ENCODE results near the gene GCH1.
"Not testable (repeated sequence)": the region's sequence is repeated elsewhere in the genome, so short reads cannot be mapped to it uniquely, and the experiment has no call there.

The GCH1 gene

DNA sequence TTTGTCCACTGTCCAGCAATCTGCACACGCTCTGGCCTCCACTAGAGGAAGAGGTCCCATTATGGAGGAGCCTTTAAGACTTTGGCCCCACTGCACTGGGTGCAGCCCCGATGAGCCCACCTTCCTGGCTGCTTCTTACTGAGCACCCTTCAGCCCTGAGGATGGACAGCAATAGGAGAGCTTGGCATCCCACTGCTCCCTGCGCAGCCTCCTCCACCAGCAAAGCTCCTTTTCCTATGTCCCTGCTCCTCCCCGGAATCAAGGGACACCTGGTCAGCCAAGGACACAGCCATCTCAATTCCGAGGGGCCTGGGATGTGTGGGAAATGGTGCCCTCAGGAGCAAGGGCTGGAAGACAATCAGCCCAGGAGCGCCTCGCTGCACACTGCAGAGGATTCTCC is 94.7 kb downstream of the GCH1 start:
- TF ChIP-seq JUND (IDR thresholded peaks at IDR 0.05; ENCODE audit: low read depth), result no peak
- in situ Hi-C loops (cut with HindIII; ENCODE audit: low pct_unique_long_range_greater_than_20kb, low sequenced_read_pairs), result no loop called here
- DNase-seq (ENCODE audit: low read depth in 1 of 2, low spot score in 1 of 2), result no peak

DNA sequence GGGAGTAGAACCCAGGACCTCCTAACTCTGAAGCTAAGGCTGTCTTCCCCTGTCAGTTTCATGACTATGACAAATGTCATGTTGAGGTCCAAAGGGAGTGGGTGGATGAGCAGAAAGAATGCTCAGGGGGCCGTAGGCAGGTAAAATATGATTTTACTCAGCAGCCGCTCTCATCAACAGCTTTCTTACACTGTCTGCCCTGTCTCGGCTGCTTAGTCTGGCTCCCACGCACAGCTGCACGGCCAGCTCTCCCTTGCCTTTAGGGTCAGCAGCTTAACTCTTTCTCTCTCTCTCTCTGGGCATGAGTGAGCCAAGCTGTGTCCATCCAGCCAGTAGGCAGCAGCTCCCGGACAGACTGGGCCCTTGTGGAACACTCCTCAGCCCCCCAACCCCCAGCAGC is 95.2 kb downstream of the GCH1 start:
- DNase-seq (ENCODE audit: low read depth in 1 of 2, low spot score in 1 of 2), result no peak
- in situ Hi-C loops (cut with HindIII; ENCODE audit: low pct_unique_long_range_greater_than_20kb, low sequenced_read_pairs), result no loop called here
- no peak for TF ChIP-seq JUND (IDR thresholded peaks at IDR 0.05; ENCODE audit: low read depth)

DNA sequence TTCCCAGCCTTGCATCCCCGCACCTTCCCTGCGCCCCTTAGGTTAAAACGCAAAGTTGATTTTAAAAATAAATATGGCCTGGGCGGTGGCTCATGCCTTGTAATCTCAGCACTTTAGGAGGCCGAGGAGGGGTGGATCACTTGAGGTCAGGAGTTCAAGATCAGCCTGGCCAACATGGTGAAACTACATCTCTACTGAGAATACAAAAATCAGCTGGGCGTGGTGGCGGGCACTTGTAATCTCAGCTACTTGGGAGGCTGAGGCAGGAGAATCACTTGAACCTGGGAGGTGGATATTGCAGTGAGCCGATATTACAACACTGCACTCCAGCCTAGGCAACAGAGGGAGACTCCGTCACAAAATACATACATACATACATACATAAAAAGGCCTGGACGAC is 96.0 kb downstream of the GCH1 start:
- DNase-seq (ENCODE audit: low read depth in 1 of 2, low spot score in 1 of 2), result no peak
- in situ Hi-C loops (cut with HindIII; ENCODE audit: low pct_unique_long_range_greater_than_20kb, low sequenced_read_pairs), result no loop called here
- no peak for TF ChIP-seq JUND (IDR thresholded peaks at IDR 0.05; ENCODE audit: low read depth)

DNA sequence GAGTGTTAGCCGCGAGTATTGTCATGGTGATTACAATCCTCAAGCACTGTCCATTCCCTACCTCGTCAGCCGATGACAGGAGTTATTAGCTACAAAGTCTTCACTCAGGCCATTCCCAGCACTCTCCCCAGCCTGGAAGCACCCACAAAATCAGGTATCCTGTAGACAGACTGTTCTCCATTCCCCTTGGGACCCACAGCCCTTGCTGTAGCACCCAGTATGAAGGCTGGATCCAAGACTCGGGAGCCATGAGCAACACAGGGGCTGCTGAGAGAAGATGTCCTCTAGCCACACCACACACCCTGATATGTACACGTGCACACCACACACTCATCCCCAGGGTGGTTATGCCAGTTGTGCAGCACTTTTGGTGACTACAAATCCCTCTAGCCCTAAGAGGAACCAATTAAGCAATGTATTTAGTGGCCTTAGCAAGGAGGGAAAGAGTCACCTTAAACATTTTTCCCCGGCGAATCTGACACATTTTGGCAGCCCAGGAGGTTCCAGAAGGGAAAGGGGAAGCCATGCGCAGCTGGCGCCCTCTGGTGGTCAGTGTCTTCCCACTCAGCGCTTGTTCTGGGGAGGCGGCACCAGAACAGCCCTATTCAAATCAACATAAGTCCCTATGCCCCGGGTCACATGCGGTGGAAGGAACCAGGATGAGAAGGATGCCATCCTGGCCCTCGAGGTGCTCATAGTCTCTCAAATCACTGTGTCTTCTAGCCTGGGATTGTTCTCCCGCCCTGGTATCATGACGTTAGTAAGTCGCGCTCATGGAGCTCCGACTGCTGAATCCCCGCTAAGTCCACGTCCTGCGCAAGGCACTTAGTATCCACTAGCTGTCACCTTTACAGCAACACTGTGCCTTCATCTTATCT is 96.9 kb downstream of the GCH1 start:
- TF ChIP-seq JUND (IDR thresholded peaks at IDR 0.05; ENCODE audit: low read depth), result no peak
- peak; percentile 76 to 90 for DNase-seq (ENCODE audit: low read depth in 1 of 2, low spot score in 1 of 2)
- in situ Hi-C loops (cut with HindIII; ENCODE audit: low pct_unique_long_range_greater_than_20kb, low sequenced_read_pairs), result no loop called here

DNA sequence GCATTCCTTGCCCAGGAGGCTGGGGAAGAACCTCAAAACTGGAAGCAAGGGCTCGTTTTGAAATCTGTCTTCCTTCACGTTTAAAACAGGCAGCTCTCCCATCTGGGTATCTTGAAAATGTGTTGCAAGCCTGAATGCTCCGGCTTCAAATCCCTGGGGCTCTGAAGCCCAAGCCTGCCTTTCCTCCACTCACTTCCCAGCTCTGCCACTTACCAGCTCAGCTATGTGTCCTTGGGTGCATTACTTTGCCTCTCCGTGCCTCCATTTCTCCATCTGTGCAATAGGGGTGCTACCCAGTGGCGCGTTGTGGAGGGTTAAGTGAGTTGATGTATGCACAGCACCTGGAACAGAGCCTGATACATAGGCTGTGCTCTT is 97.6 kb downstream of the GCH1 start:
- in situ Hi-C loops (cut with HindIII; ENCODE audit: low pct_unique_long_range_greater_than_20kb, low sequenced_read_pairs), result no loop called here
- DNase-seq (ENCODE audit: low read depth in 1 of 2, low spot score in 1 of 2), result no peak
- no peak for TF ChIP-seq JUND (IDR thresholded peaks at IDR 0.05; ENCODE audit: low read depth)

DNA sequence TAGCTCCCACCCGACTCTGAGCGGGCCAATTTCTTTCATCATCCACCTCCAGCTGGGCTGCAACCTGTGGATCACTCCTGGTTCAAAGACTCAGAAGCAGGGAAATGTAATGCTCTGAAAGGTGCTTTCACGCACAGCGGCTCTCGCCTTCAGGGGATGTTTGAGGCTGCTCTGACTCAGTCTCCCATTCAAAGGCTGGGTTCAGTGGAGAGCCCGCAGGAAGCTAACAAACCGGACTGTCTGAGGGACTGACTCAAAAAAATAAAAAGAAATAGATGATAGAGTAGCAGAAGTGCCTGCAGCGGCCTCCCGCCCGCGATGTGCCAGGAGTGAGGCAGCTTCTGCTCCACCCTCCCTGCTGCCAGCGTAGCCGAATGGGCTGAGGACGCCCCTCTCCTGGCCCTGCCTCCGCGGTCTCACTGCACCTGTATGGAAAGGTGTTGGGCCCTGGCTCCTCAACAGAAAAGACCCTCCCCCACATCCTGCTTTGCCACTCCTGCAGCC is 98.0 kb downstream of the GCH1 start:
- DNase-seq (ENCODE audit: low read depth in 1 of 2, low spot score in 1 of 2), result no peak
- in situ Hi-C loops (cut with HindIII; ENCODE audit: low pct_unique_long_range_greater_than_20kb, low sequenced_read_pairs), result no loop called here
- no peak for TF ChIP-seq JUND (IDR thresholded peaks at IDR 0.05; ENCODE audit: low read depth)

DNA sequence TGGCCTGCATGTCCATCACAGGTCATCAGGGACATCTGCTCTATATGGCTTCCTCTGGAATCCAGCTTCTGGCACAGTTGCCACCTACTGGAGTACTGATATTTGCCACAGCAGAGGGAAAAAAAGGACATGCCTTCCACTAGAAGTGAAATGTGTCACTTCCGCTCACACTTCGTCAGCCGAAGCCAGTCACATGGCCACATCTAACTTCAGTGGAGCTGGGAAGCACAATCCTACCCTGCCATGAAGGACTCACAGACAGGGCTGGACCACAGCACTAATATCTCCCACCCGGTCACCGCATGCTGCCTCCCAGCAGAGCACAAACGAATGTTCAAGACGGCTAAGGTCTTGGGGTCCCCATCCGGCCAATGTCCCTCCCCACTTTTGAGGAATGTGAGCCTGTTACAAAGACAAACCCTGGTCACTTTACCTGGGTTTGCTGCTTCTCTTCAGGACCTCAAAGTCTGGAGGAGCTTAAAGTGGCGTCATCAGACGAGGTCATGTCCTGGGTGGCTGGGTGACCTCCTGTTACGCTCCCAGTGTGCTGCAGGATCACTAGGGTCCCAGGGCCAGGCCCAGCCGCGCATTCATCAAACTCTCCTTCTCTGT is 98.6 kb downstream of the GCH1 start:
- no peak for DNase-seq (ENCODE audit: low read depth in 1 of 2, low spot score in 1 of 2)
- TF ChIP-seq JUND (IDR thresholded peaks at IDR 0.05; ENCODE audit: low read depth), result no peak
- in situ Hi-C loops (cut with HindIII; ENCODE audit: low pct_unique_long_range_greater_than_20kb, low sequenced_read_pairs), result no loop called here

DNA sequence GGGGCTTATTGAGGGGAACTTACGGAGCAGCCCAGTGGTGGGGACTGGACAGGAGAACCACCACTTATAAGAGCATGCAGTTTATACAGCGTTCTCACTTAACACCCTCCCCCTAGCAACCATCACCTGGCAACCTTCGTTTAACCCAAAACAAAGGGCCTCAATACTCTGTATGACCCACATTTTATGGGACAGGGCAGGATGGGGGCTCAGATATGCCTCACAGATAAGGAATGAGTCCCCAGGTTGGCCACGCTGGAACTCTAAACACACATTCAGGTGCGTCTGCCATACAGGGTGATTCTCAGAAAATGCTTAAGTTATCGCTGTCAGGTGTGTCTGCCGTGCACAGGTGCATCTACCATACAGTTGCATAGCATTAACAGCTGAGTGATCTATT is 99.2 kb downstream of the GCH1 start:
- no peak for TF ChIP-seq JUND (IDR thresholded peaks at IDR 0.05; ENCODE audit: low read depth)
- no peak for DNase-seq (ENCODE audit: low read depth in 1 of 2, low spot score in 1 of 2)
- in situ Hi-C loops (cut with HindIII; ENCODE audit: low pct_unique_long_range_greater_than_20kb, low sequenced_read_pairs), result no loop called here

DNA sequence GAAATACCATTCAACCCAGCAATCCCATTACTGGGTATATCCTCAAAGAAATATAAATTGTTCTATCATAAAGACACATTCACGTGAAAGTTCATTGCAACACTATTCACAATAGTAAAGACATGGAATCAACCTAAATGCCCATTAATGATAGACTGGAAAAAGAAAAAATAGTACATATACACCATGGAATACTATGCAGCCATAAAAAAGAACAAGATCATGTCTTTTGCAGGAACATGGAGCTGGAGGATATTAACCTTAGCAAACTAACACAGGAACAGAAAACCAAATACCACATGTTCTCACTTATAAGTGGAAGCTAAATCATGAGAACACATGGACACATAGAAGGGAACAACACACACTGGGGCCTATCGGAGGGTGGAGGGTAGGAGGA is 101.1 kb downstream of the GCH1 start:
- DNase-seq (ENCODE audit: low read depth in 1 of 2, low spot score in 1 of 2); in situ Hi-C loops (cut with HindIII; ENCODE audit: low pct_unique_long_range_greater_than_20kb, low sequenced_read_pairs): not testable (repeated sequence)

DNA sequence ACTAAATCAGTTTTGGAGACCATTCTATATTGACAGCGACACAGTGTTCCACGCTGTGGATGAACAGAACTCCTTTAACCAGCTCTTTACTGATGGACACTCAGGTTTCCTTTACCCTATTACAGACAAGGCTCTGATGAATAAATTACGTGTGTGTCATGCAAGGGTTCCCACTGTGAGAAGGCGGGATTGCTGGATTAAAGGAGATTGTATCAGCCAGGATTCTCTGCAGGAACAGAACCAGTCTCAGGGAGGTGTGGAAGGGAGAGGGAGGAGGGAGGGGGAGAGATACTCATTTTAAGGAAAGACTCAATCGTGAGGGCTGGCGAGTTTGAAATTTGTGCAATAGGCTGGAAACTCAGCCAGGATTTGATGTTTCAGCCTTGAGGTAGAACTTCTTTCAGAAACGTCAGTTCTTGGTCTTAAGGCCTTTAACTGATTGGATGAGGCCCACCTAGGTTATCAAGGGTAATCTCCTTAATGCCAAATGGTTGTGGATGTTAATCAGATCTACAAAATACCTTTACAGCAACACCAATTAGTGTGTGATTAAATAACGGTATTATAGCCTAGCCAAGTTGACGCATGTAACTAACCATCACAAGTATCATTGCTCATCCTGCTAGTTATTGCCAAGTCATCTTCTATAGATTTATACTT is 104.0 kb downstream of the GCH1 start:
- in situ Hi-C loops (cut with HindIII; ENCODE audit: low pct_unique_long_range_greater_than_20kb, low sequenced_read_pairs), result no loop called here
- no peak for TF ChIP-seq JUND (IDR thresholded peaks at IDR 0.05; ENCODE audit: low read depth)
- no peak for DNase-seq (ENCODE audit: low read depth in 1 of 2, low spot score in 1 of 2)

DNA sequence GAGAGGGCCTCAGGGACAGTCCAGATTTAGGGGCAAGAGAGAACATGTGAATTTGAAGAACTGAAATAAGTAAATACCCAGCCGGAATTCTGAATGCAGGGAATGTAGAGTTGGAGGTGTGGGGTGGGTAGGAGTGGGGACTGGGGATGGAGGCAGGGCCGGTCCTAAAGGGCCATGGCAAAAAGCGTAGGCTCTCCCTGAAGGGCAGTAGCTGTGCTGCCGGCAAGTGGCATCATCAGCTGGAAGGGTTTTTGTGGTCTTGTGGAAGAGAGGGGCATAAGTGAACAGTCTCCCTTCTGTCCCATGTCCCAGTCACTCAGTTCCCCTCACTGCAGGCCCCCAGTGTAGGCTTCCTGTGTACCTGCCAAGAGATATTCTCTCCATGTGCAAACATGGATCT is 104.6 kb downstream of the GCH1 start:
- TF ChIP-seq JUND (IDR thresholded peaks at IDR 0.05; ENCODE audit: low read depth), result no peak
- DNase-seq (ENCODE audit: low read depth in 1 of 2, low spot score in 1 of 2), result no peak
- in situ Hi-C loops (cut with HindIII; ENCODE audit: low pct_unique_long_range_greater_than_20kb, low sequenced_read_pairs), result no loop called here

DNA sequence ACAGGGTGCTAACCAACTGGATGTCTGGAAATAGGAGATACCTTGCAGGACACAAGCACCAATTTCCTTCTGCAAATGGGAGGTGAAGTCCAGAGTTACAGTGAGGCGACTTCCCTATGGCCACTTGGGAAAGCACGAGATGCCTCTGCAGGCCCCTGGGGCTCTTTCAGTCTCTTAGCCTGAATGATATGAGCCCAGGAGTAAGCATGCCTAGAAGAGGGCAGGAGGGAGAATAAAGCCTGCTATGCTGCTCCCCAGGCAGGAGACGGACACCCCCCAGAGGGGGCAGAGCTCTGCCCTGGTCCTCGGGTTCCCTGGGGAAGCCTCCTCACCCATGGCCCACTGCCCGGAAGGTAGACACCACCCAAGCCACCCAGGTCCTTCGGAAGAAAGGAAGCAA is 105.1 kb downstream of the GCH1 start:
- in situ Hi-C loops (cut with HindIII; ENCODE audit: low pct_unique_long_range_greater_than_20kb, low sequenced_read_pairs), result no loop called here
- DNase-seq (ENCODE audit: low read depth in 1 of 2, low spot score in 1 of 2), result peak in 1 of 2 experiments; percentile 10
- no peak for TF ChIP-seq JUND (IDR thresholded peaks at IDR 0.05; ENCODE audit: low read depth)

DNA sequence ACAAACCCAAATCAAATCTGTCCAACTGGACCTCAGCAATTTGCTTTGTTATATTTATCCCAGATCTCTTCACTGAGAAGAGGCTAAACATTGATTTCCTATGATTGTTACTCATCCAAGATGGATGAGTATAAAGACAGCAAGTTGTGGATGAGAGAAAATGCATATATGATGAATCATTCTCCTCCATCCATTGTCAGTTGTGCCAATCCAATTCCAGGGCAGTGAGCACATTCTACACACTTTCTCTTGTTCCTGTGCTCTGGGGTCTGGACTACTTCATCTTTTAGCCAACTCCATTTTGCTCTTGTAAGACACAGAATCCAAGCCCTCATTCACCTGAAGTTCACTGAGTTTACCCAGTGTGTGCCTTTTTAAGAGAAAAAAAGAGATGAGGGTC is 105.7 kb downstream of the GCH1 start:
- in situ Hi-C loops (cut with HindIII; ENCODE audit: low pct_unique_long_range_greater_than_20kb, low sequenced_read_pairs), result no loop called here
- no peak for TF ChIP-seq JUND (IDR thresholded peaks at IDR 0.05; ENCODE audit: low read depth)
- no peak for DNase-seq (ENCODE audit: low read depth in 1 of 2, low spot score in 1 of 2)

All from T47D (cell line).